Mucosa of rectum (tissue), 2 donors: ENCODE measurements around the gene KLC3.

Source experiments
- H3K27ac ChIP-seq, 2 donors: one replicate each; pipeline ENCODE4 v1.7.0; 2013; ENCODE audit warnings: inconsistent platforms in 2 of 2, low read depth in 2 of 2, low read length in 2 of 2
- H3K27me3 ChIP-seq, 2 donors: one replicate each; pipeline ENCODE4 v1.7.0; 2013; ENCODE audit warnings: low read length in 2 of 2; ENCODE audit not compliant: control insufficient read depth in 2 of 2, insufficient read depth in 2 of 2
- H3K36me3 ChIP-seq, 2 donors: one replicate each; pipeline ENCODE4 v1.7.0; 2013; ENCODE audit warnings: low read length in 2 of 2; ENCODE audit not compliant: control insufficient read depth in 2 of 2, insufficient read depth in 2 of 2
- H3K4me1 ChIP-seq, 2 donors: one replicate each; pipeline ENCODE4 v1.7.0; 2013; ENCODE audit warnings: low read length in 2 of 2, mild to moderate bottlenecking in 1 of 2; ENCODE audit not compliant: control insufficient read depth in 2 of 2, insufficient read depth in 2 of 2
- H3K4me3 ChIP-seq, 2 donors: one replicate each; pipeline ENCODE4 v1.7.0; 2013; ENCODE audit warnings: low read length in 2 of 2
- H3K9ac ChIP-seq, 2 donors: one replicate each; pipeline ENCODE4 v1.7.0; 2013; ENCODE audit warnings: low read length in 2 of 2, low read depth in 1 of 2, mild to moderate bottlenecking in 1 of 2
- H3K9me3 ChIP-seq, 2 donors: one replicate each; pipeline ENCODE4 v1.7.0; 2013; ENCODE audit warnings: low read length in 2 of 2; ENCODE audit not compliant: control insufficient read depth in 2 of 2
- donor health status: healthy.
- donor health status: Normal muscosa, but diverticular disease.

KLC3 gene

DNA sequence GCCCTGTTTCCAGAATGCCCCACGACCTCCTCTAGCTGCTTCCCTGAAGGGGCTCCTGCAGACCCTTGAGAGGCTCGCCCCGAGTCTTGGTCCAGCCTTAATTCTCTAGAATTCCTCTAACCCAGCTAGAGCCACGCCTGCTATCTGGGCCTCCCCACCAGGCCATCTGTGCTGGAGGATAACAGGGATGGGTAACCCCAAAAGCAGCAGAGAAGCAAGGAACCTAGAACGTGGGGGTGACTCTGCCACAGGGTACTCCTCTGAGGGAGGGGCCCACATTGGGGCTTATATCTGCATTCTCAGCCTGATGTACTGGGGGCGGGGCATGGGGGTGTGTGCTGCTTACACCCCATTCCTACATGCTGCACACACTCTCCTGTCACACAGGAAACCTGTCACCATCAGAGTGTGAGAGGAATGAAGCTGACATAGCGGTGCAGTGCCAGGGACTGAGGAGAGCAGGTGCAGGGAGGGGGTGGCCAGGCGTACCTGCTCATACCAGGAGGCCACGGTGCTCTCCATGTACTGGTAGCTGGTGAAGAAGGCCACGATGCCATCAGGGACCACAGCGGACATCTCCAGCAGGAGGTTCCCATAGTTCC lies 13.8 kb downstream of the KLC3 start:
- Histone ChIP-seq H3K27ac (no peak overlapping the region), H3K9ac (no peak overlapping the region), H3K36me3 (peaks cover 4 to 21% of the 10 kb centered on the region in 2 donors), H3K9me3 (no peaks in the 10 kb centered on the region), H3K27me3 (no peaks in the 10 kb centered on the region), H3K4me3 (no peak overlapping the region), H3K4me1 (no peaks in the 10 kb centered on the region)

DNA sequence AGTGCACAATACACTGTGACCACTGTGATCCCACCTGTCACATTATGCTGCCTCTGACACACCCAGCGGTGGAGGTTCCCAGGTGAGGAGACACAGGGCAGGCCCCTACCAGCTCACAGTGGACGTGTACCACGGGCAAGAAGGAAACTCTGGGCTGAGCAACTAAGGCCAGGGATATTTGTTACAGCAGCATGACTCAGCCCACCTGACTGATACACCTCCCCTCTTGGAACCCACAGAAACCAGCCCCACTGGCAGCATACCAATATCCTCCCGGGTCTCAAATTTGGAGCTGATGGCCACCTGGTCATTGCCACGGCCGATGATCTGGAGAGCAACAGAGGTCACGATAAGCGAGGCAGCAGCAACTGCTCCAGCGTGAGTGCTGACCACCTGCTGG lies 14.9 kb downstream of the KLC3 start:
- no peaks in the 10 kb centered on the region for H3K4me1 ChIP-seq
- no peaks in the 10 kb centered on the region for H3K27me3 ChIP-seq
- no peaks in the 10 kb centered on the region for H3K9me3 ChIP-seq
- peaks cover 4 to 23% of the 10 kb centered on the region in 2 donors for H3K36me3 ChIP-seq
- H3K9ac ChIP-seq: no peak overlapping the region
- no peak overlapping the region for H3K4me3 ChIP-seq
- H3K27ac ChIP-seq: no peak overlapping the region

DNA sequence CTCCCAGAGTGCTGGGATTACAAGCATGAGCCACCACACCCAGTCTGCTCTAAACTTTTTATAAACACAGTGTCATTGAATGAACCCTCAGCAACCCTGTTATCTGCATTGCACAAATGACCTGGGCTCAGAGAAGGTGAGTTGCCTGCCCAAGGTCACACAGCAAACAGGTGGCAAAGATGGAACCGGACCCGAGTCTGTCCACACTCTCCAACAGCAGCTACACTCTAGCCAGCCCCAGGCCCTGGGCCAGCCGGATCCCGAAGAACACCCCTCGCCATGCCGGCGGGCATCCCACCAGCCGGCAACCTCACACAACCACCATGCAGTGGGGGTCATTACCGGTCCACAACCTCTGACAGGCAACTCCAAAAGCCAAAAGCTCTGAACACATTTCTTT lies 15.4 kb downstream of the KLC3 start:
- no peaks in the 10 kb centered on the region for H3K9me3 ChIP-seq
- no peak overlapping the region for H3K27ac ChIP-seq
- H3K9ac ChIP-seq: no peak overlapping the region
- H3K4me3 ChIP-seq: no peak overlapping the region
- H3K27me3 ChIP-seq: no peaks in the 10 kb centered on the region
- H3K4me1 ChIP-seq: no peaks in the 10 kb centered on the region
- peaks cover 4 to 23% of the 10 kb centered on the region in 2 donors for H3K36me3 ChIP-seq

DNA sequence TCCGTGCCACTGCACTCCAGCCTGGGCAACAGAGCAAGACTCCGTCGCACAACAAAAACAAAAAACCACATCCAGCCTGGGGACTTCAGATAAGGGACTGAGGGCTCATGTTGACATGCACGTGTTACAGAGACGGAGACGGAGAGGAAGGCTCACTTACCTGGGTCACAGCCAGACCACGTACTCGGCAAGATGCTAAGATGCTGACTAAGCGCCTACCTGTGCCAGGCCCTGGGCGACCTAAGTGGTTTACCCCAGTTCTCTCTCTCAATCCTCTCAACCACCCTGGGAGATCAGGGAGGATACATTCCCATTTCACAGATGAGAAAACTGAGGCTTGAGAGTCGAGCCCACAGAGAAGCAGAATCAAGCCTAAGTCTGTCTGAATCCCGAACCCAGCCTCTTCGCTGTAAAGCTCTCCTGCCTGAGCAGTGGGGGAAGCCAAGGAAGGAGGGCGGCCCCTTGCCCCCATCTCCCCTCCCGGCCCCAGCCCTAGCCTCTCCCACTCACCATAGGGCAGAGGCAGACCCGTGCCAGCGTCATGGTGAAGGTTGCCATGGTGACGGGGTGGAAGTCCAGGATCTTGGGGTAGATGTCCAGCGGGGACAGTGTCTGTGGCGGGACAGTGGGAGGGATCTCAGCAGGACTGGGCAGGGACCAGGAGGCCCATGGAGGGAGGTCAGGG lies 16.4 kb downstream of the KLC3 start:
- H3K36me3 ChIP-seq: peaks cover 8 to 27% of the 10 kb centered on the region in 2 donors
- no peak overlapping the region for H3K27ac ChIP-seq

DNA sequence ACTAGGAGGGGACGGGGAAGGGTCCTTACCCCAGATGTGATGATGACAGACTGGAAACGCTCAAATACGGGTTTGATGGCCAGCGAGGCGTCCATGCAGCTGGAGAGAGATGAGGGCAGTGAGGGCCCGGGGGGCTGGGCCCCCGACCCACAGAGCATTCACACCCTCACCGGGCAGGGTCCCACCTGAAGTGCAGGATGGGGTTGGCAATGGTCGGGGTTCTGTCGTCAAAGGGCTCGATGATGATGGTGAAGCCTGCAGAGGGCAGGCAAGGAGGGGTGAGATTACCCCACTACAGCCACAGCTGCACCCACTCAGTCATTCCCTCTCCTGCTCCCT lies 16.9 kb downstream of the KLC3 start:
- Histone ChIP-seq H3K9me3 (no peaks in the 10 kb centered on the region), H3K9ac (no peak overlapping the region), H3K27ac (no peak overlapping the region), H3K4me3 (no peak overlapping the region), H3K4me1 (no peaks in the 10 kb centered on the region), H3K27me3 (no peaks in the 10 kb centered on the region), H3K36me3 (peaks cover 8 to 28% of the 10 kb centered on the region in 2 donors)

More for the DNA sequence above, 16.4 kb downstream of the KLC3 start:
- Histone ChIP-seq H3K4me1 (no peaks in the 10 kb centered on the region), H3K4me3 (no peak overlapping the region), H3K9ac (no peak overlapping the region), H3K27me3 (no peaks in the 10 kb centered on the region), H3K9me3 (no peaks in the 10 kb centered on the region)

DNA sequence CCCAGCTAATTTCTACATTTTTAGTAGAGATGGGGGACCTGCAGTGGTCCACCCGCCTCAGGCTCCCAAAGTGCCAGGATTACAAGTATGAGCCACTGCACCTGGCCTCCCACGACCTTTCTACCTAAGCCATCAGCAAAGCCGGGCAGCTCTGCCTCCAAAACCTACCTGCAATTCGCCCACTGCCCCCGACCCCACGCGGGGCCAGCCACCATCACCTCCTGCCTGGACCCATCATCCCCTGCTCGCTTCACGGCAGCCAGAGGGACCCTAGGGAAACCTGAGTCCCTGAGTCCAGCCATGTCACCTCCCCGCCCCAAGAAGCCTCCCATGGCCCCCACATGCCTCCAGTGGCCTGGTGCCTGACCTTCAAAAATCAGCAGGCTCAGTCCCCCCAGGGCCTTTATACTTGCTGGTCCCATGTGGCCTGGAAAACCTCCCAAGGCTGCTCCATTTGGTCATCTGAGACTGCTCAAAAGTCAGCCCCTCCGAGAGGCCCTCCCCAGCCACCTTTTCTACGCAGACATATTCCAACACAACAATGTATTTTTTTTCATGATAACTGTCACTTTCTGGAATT lies 17.8 kb downstream of the KLC3 start:
- no peak overlapping the region for H3K27ac ChIP-seq
- H3K9ac ChIP-seq: no peak overlapping the region
- no peaks in the 10 kb centered on the region for H3K9me3 ChIP-seq
- H3K4me1 ChIP-seq: no peaks in the 10 kb centered on the region
- peaks cover 8 to 24% of the 10 kb centered on the region in 2 donors for H3K36me3 ChIP-seq
- H3K27me3 ChIP-seq: no peaks in the 10 kb centered on the region
- no peak overlapping the region for H3K4me3 ChIP-seq

DNA sequence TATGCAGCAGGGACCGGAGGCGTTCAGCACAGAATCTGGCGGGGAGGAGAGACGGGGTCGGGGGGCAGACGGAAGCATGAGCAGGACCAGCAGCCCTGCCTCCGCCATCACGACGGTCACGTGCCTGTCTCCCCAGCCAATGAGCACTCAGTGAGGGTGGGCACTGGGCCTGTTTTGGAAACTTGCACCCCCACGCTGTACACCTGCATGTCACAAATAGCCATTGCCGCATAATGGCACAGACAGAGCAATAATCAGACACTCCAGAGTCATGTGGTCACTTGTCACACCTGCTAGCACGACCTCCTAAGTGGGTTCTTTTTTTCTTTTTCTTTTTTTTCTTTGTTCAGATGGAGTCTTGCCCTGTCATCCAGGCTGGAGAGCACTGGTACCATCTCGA lies 21.1 kb downstream of the KLC3 start:
- peaks cover 7 to 11% of the 10 kb centered on the region in 2 donors for H3K36me3 ChIP-seq
- no peaks in the 10 kb centered on the region for H3K27me3 ChIP-seq
- H3K4me3 ChIP-seq: no peak overlapping the region
- H3K9ac ChIP-seq: no peak overlapping the region
- H3K4me1 ChIP-seq: no peaks in the 10 kb centered on the region
- no peak overlapping the region for H3K27ac ChIP-seq
- no peaks in the 10 kb centered on the region for H3K9me3 ChIP-seq

DNA sequence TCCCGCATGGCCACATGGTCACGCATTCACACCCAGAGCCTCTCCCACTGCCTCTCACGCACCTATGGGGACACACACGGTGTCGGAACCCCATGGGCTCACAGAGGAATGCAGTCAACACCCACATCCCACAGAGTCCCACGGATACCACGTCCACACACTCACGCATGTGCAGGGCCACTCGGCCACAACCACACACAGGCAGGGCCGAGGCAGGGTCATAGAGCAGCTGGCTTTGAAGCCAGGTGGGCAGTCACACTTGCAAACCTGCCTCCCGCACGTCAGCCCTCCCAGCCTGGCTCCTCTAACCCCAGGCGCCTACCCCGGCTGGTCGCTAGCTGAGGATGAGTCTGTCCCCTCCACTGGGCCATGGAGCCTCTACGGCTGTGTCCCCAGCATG lies 21.7 kb downstream of the KLC3 start:
- H3K9ac ChIP-seq: no peak overlapping the region
- no peak overlapping the region for H3K27ac ChIP-seq
- no peaks in the 10 kb centered on the region for H3K9me3 ChIP-seq
- H3K27me3 ChIP-seq: no peaks in the 10 kb centered on the region
- peaks cover 7 to 11% of the 10 kb centered on the region in 2 donors for H3K36me3 ChIP-seq
- H3K4me1 ChIP-seq: no peaks in the 10 kb centered on the region
- H3K4me3 ChIP-seq: no peak overlapping the region

DNA sequence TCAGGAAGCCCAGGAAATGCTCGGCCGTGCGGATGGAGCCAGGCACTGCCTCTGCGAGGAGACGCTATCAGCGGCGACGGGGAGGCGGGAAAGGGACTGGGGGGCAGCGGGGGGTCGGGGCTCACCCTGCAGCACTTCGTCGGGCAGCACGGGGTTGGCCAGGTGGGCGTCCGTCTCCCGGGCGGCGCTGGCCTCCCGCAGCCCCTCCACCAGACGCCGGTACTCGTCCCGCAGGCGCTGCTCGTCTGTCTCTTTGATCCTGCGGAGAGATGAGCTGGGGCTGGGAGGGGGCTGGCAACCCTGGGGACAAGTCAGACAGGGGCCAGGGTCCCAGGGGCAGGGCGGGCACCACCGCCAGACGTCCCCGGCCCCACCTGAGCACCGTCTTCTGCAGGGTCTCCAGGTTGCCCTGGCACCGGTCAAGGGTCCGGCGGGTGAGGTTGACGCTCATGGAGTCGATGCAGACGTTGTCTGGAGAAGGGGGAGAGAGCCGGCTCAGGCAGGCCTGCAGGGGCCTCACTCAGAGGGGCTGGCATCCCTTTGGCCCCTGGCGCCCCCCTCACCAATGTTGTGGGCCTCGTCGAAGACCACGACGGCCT lies 23.4 kb downstream of the KLC3 start:
- Histone ChIP-seq H3K9me3 (no peaks in the 10 kb centered on the region), H3K4me3 (no peak overlapping the region), H3K9ac (no peak overlapping the region), H3K27ac (no peak overlapping the region), H3K36me3 (peaks cover 7 to 11% of the 10 kb centered on the region in 2 donors), H3K27me3 (no peaks in the 10 kb centered on the region), H3K4me1 (no peaks in the 10 kb centered on the region)

DNA sequence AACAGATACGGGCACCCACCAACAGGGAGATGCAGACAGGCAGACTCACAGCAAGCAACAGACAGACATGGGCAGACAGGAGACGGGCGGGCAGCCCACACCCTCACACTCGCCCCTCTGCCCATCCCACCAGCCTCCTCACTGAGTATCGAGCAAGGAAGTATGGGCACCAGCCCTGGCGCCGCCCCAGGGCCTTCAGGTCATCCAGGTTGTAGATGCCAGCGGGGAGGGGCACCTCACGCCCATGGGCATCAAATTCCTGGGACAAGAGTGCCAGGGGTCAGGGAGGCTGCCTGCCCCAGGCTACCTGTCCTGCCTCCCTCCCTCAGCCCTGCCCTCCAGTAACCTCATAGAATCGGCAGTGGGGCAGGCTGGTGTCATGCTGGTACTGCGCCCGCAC lies 24.1 kb downstream of the KLC3 start:
- peaks cover 7 to 9% of the 10 kb centered on the region in 2 donors for H3K36me3 ChIP-seq
- no peak overlapping the region for H3K4me3 ChIP-seq
- H3K27me3 ChIP-seq: no peaks in the 10 kb centered on the region
- H3K9me3 ChIP-seq: no peaks in the 10 kb centered on the region
- no peak overlapping the region for H3K27ac ChIP-seq
- no peak overlapping the region for H3K9ac ChIP-seq
- peaks cover 0 to 2% of the 10 kb centered on the region in 2 donors for H3K4me1 ChIP-seq
